K562 (cell line): ENCODE results near the gene ADCY1.

Source experiments
- CBX2 ChIP-seq: fragments of 200-600 bp; sonication (generic); IDR thresholded peaks from one replicate; pipeline ENCODE4 v1.6.1; 2012; ENCODE audit warnings: mild to moderate bottlenecking, low read length, inconsistent platforms; ENCODE audit not compliant: insufficient read depth, poor library complexity, severe bottlenecking
- FOXJ2 ChIP-seq: fragments of 200-800 bp; sonication (Bioruptor generic); IDR thresholded peaks from 2 replicates; pipeline ENCODE4 v1.6.1; 2016; ENCODE audit warnings: missing genetic modification characterization, missing compliant biosample characterization
- FOXK1 ChIP-seq: sonication (generic); formaldehyde crosslinking; IDR thresholded peaks from 2 replicates; pipeline ENCODE4 v1.8.0; 2022; ENCODE audit warnings: missing genetic modification reagents, mild to moderate bottlenecking, borderline replicate concordance
- GATAD2B ChIP-seq: fragments of 450-650 bp; IDR thresholded peaks from 2 replicates; pipeline ENCODE4 v1.6.1; 2017; ENCODE audit warnings: mild to moderate bottlenecking, borderline replicate concordance
- PCBP1 ChIP-seq: fragments of 200-400 bp; formaldehyde crosslinking; IDR thresholded peaks from 2 replicates; pipeline ENCODE4 v1.6.1; 2018; ENCODE audit warnings: mild to moderate bottlenecking, low read depth, low read length; ENCODE audit not compliant: poor library complexity, severe bottlenecking
- POLR2A ChIP-seq: fragments of 450-650 bp; conservative IDR thresholded peaks from 2 replicates; pipeline ENCODE4 v1.6.1; 2016
- SP1 ChIP-seq: sonication (generic); formaldehyde crosslinking; IDR thresholded peaks from 2 replicates; pipeline ENCODE4 v1.8.1; 2022; ENCODE audit warnings: mild to moderate bottlenecking, missing genetic modification reagents
- TF ChIP-seq, protein P1 (sequence below), 3 experiments: IDR thresholded peaks in 2 of 3; conservative IDR thresholded peaks in 1 of 3; 2 replicates each; pipeline ENCODE4 v1.5.1; 2011 to 2012; ENCODE audit warnings: low read length in 3 of 3, mild to moderate bottlenecking in 3 of 3, control low read depth in 2 of 3, improper control_type of control experiment in 1 of 3, inconsistent platforms in 1 of 3, low read depth in 1 of 3, mixed read lengths in 1 of 3, moderate library complexity in 1 of 3; ENCODE audit not compliant: insufficient read depth in 2 of 3
- TF ChIP-seq, protein P2 (sequence below), 2 experiments: fragments of 450-650 bp in 1 of 2; sonication (generic) in 1 of 2; formaldehyde crosslinking in 1 of 2; IDR thresholded peaks in 1 of 2; conservative IDR thresholded peaks in 1 of 2; 2 replicates each; pipeline versions ENCODE4 v1.6.1 to v1.8.1; 2016 to 2023; ENCODE audit warnings: mild to moderate bottlenecking in 2 of 2, moderate library complexity in 2 of 2, inconsistent platforms in 1 of 2, missing genetic modification reagents in 1 of 2
- TF ChIP-seq, protein P3 (sequence below): fragments of 450-650 bp; IDR thresholded peaks from 2 replicates; pipeline ENCODE4 v1.7.0; 2016; ENCODE audit warnings: borderline replicate concordance
- TF ChIP-seq, protein P4 (sequence below): fragments of 450-650 bp; formaldehyde crosslinking; IDR thresholded peaks from 2 replicates; pipeline ENCODE4 v1.4.0; 2022; ENCODE audit warnings: missing genetic modification characterization
- TF ChIP-seq, protein P5 (sequence below), 2 experiments: fragments of 200-800 bp in 1 of 2; sonication (Bioruptor generic) in 1 of 2; sonication (generic) in 1 of 2; formaldehyde crosslinking in 1 of 2; IDR thresholded peaks in 1 of 2; conservative IDR thresholded peaks in 1 of 2; 2 replicates each; pipeline versions ENCODE4 v1.5.0 to v1.6.1; 2016 to 2020; ENCODE audit warnings: missing compliant biosample characterization in 1 of 2, missing genetic modification characterization in 1 of 2, missing genetic modification reagents in 1 of 2
- TF ChIP-seq, protein P6 (sequence below): fragments of 450-650 bp; formaldehyde crosslinking; IDR thresholded peaks from 2 replicates; pipeline ENCODE4 v1.4.0; 2022; ENCODE audit warnings: missing genetic modification characterization

DNA sequence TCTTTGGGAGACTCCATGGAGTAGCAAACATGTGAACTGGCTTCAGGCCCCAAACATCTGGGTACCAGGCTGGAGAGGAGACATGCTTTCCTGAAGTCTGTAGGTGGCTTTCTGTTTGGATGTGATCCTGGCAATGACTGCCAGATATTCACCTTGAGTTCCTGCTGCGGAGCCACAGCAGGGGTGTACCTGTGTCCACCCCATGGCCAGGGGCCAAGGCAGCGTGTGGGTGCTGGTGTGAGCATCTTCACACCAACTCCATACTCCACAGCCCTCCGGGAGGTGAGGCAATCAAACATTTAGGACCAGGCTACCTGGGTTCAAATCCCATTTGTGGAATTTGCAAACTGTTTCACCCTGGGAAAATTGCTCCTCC is 113.0 kb downstream of the ADCY1 start:
- TF ChIP-seq FOXJ2 (tag) (no peak), CBX2 (no peak), SP1 (no peak), FOXK1 (no peak), GATAD2B (no peak), POLR2A (no peak), PCBP1 (no peak)
- TF ChIP-seq, protein P1, sequence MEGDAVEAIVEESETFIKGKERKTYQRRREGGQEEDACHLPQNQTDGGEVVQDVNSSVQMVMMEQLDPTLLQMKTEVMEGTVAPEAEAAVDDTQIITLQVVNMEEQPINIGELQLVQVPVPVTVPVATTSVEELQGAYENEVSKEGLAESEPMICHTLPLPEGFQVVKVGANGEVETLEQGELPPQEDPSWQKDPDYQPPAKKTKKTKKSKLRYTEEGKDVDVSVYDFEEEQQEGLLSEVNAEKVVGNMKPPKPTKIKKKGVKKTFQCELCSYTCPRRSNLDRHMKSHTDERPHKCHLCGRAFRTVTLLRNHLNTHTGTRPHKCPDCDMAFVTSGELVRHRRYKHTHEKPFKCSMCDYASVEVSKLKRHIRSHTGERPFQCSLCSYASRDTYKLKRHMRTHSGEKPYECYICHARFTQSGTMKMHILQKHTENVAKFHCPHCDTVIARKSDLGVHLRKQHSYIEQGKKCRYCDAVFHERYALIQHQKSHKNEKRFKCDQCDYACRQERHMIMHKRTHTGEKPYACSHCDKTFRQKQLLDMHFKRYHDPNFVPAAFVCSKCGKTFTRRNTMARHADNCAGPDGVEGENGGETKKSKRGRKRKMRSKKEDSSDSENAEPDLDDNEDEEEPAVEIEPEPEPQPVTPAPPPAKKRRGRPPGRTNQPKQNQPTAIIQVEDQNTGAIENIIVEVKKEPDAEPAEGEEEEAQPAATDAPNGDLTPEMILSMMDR (IDR thresholded peaks at IDR 0.05 in 2 of 3, conservative IDR thresholded peaks at IDR 0.05 in 1 of 3; ENCODE audit: insufficient read depth in 2 of 3, low read depth in 1 of 3, low read length in 3 of 3), result no peak
- TF ChIP-seq, protein P2, sequence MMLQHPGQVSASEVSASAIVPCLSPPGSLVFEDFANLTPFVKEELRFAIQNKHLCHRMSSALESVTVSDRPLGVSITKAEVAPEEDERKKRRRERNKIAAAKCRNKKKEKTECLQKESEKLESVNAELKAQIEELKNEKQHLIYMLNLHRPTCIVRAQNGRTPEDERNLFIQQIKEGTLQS (IDR thresholded peaks at IDR 0.05), result no peak
- TF ChIP-seq, protein P2 (CRISPR knock-in tag; conservative IDR thresholded peaks at IDR 0.05), result no peak
- TF ChIP-seq, protein P3, sequence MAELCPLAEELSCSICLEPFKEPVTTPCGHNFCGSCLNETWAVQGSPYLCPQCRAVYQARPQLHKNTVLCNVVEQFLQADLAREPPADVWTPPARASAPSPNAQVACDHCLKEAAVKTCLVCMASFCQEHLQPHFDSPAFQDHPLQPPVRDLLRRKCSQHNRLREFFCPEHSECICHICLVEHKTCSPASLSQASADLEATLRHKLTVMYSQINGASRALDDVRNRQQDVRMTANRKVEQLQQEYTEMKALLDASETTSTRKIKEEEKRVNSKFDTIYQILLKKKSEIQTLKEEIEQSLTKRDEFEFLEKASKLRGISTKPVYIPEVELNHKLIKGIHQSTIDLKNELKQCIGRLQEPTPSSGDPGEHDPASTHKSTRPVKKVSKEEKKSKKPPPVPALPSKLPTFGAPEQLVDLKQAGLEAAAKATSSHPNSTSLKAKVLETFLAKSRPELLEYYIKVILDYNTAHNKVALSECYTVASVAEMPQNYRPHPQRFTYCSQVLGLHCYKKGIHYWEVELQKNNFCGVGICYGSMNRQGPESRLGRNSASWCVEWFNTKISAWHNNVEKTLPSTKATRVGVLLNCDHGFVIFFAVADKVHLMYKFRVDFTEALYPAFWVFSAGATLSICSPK, result no peak
- TF ChIP-seq, protein P4, sequence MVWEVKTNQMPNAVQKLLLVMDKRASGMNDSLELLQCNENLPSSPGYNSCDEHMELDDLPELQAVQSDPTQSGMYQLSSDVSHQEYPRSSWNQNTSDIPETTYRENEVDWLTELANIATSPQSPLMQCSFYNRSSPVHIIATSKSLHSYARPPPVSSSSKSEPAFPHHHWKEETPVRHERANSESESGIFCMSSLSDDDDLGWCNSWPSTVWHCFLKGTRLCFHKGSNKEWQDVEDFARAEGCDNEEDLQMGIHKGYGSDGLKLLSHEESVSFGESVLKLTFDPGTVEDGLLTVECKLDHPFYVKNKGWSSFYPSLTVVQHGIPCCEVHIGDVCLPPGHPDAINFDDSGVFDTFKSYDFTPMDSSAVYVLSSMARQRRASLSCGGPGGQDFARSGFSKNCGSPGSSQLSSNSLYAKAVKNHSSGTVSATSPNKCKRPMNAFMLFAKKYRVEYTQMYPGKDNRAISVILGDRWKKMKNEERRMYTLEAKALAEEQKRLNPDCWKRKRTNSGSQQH (CRISPR knock-in tag), result no peak
- TF ChIP-seq, protein P5, sequence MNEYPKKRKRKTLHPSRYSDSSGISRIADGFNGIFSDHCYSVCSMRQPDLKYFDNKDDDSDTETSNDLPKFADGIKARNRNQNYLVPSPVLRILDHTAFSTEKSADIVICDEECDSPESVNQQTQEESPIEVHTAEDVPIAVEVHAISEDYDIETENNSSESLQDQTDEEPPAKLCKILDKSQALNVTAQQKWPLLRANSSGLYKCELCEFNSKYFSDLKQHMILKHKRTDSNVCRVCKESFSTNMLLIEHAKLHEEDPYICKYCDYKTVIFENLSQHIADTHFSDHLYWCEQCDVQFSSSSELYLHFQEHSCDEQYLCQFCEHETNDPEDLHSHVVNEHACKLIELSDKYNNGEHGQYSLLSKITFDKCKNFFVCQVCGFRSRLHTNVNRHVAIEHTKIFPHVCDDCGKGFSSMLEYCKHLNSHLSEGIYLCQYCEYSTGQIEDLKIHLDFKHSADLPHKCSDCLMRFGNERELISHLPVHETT (CRISPR knock-in tag; conservative IDR thresholded peaks at IDR 0.05 in 1 of 2, IDR thresholded peaks at IDR 0.05 in 1 of 2), result no peak
- TF ChIP-seq, protein P6, sequence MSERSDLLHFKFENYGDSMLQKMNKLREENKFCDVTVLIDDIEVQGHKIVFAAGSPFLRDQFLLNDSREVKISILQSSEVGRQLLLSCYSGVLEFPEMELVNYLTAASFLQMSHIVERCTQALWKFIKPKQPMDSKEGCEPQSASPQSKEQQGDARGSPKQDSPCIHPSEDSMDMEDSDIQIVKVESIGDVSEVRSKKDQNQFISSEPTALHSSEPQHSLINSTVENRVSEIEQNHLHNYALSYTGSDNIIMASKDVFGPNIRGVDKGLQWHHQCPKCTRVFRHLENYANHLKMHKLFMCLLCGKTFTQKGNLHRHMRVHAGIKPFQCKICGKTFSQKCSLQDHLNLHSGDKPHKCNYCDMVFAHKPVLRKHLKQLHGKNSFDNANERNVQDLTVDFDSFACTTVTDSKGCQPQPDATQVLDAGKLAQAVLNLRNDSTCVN (CRISPR knock-in tag), result no peak
